ENCODE data around the gene SLC39A6.
"Not testable (repeated sequence)": the region's sequence is repeated elsewhere in the genome, so short reads cannot be mapped to it uniquely, and the experiment has no call there.

SLC39A6 gene

DNA sequence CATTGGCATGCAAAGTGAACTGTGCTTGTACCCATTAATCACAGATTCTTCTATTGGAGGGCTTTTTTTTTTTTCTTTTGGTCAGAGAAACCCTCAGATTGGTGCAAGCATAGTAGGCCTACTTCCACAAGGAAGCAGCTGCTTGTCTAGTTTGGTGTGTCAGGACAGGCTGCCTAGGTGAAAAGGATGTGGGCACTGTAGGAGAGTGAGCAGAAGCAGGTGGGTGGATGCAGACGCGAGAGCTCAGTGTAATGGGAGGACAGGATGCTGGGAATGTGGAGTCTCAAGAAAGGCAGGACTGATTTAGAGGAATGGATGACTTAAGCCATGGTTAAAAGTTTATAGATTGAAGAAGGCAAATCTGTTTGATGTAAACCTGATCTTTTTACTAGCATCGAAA lies 3.6 kb upstream of the SLC39A6 start:
- DNase-seq: no peak

DNA sequence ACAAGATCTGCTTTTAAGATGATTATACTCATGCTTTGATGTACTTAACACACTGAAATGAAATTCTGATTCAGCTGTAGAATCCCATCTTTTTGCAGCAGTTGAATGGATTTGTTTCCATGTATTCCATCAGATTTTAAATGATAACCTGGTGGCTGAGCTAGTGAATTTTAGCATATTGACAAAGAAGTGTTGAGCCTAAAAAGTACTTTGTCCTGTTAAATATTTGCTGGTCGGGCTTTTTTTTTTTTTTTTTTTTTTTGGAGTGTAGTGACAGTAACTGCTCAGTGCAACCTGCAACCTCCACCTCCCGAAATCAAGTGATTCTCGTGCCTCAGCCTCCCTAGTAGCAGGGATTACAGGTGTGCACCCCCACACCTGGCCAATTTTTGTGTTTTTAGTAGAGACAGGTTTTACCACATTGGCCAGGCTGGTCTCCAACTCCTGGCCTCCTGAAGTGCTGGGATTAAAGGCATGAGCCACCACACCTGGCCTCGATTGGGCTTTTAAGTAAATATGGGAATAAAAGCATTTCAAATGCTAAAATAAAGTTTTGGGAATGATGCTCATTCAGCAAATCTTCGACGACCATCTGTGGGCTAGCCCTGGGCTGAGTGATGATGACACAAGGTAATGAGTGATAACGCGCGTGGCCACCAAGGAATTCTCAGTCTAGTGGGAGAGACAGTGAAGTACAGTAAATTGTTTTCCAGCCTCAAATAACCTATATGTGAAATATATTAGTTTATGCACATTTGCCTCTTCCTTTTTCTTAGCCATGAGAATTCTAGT lies 2.7 kb upstream of the SLC39A6 start:
- no peak for DNase-seq

DNA sequence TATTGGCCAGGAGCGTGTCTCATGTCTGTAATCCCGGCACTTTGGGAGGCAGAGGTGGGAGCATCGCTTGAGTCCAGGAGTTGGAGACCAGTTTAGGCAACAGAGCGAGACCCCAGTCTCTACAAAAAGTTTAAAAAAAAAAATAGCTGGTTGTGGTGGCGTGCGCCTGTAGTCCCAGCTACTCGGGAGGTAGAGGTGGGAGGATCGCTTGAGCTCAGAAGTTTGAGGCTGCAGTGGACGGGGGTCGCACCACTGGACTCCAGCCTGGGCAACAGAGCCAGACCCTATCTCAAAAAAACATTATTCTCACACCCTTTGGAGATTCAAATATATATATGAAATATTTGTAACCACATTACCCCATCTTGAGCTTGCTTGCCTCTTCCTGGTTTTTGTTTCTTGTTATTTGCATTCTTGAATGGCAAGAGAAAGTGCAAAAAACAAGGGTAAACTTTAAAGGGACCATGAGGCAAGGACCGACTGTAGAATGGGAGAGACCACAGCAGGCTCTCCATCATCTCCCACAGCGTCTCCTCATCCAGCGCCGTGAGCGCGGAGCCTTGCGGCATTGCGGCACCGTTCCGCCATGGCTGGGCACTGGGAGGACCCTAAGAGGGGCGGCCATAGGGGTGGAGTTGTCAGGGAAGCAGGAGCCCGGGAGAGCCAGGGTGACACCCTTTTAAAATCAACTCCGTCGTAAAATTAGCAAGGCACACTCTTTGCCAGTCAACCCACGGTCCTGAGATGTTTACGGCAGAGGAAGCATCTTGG lies 1.9 kb upstream of the SLC39A6 start:
- no peak for DNase-seq

DNA sequence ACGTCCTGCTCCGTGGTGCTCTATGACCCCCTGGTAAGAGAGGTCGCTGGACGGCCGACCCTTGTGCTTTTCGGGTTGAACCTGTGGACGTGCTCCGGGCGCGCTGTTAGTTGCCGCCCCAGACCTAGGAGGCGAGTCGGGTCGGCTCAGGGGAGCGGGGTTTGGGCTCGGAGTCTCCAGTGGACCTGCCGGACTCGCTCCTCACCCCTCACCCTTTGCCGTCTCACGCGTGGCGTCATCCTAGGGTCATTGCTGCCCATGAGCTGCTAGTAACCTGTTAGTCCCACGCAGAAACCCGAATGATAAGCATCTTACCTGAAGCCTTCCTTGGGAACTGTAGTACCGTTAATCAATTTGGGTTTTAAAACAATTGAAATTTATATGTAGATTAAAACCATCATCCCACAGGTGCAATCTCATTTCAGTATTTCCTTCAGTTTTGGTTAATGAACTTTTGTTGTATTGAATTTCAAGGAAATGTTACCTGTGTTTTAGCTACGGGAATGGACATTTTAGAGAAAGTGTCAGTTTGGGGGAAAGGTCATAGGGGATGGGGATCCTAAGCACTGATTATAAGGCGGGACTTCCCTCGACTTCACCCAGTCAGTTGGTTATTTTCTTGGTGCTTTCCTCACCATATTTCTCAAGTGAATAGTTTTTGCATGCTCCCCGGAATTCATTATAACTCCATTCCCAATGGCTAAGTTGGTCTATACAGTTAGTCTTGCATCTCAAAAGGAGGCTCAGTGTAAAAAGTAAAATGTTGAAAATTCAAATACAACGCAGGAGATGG lies 1.1 kb upstream of the SLC39A6 start:
- peak in 1 of 2 experiments; percentile 55 for DNase-seq

DNA sequence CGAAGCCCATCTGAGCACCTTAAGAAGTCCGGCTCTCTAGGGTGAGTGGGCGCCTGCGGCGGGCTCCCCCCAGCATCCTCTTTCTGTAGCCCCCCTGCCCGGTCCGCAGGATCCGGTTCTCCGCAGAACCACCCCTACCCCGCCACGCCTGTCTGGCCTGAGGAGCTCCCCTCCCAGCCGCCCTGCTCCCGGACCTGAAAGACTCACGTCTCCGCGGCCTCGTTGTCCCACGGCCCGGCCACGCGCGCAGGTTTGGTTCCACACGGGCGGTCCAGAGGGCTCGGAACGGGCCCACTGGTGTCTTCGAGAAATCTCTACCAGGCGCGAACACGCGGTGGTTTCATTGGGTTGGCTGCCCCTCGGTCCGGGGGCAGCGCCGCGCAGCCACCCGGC lies 237 bp downstream of the SLC39A6 start:
- no peak for DNase-seq

GRCh38 chr18:36128530-36128870 lies 640 bp downstream of the SLC39A6 start:
- no peak for DNase-seq

DNA sequence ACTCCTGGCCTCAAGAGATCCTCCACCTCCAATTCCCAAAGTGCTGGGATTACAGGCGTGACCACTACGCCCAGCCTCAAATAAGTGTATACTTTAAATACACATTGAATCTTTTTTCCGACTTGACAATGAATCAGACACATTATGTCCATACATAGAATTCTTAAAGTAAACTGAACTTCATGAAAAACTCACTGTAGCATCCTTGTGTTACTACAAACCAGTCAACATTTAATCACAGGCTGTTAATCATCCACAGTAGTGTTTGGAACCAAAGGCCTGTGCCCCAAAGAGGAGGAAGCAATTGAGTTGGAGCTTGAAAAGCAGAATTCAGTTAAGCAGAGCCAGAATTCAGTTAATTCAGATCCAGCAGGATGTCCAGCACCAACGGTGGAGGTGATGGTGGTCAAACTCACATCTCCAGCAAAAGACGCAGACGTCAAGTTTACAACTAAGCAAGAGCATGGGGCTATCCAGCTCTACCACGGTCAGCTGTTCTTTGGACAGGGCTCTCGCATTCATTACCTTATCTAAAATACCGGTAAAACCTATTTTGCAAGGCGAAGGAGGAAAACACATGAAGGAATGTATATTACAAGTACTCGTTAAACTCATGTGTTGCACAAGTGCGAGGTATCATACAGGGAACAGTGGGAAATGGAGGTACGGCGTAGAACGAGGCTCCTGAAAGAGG lies 1.2 kb downstream of the SLC39A6 start:
- no peak for DNase-seq

GRCh38 chr18:36126668-36127067 lies 2.5 kb downstream of the SLC39A6 start:
- no peak for DNase-seq

- no peak for DNase-seq
These were observed 4.3 kb downstream of the SLC39A6 start for GRCh38 chr18:36124841-36125240.

DNA sequence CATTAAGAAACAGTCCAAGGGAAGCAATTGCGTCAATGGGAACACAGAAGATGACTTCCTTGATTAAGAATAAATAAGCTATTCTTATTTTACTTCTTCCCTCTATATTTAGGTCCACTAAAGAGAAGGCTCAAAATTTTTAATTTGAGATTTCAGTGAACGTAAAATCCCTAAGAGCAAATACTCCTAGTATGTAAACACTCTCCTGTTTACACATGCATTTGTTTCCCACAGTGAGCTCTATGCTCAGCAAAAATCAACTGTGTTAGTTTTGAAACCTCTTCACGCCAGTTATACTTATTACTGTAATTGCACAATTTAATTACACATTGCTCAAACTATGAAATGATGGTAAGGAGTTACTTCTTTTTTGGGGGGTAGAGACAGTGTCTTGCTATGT lies 8.8 kb downstream of the SLC39A6 start:
- DNase-seq: no peak

DNA sequence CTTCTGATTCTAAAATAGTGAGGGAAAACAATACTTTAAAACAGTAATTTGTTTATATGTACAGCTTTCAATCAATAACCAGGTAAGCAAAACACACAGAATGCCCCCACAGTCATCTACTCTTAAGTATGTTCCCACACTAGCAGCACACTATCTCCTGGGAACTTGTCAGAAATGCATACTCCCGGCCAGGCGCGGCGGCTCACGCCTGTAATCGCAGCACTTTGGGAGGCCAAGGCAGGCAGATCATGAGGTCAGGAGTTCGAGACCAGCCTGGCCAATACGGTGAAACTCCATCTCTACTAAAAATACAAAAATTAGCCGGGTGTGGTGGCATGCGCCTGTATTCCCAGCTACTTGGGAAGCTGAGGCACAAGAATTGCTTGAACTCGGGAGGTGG lies 12.4 kb downstream of the SLC39A6 start:
- not testable (repeated sequence) for DNase-seq

- DNase-seq: no peak
These were observed 14.4 kb downstream of the SLC39A6 start for GRCh38 chr18:36114738-36115137.

GRCh38 chr18:36114251-36114650 lies 14.9 kb downstream of the SLC39A6 start:
- DNase-seq: no peak

DNA sequence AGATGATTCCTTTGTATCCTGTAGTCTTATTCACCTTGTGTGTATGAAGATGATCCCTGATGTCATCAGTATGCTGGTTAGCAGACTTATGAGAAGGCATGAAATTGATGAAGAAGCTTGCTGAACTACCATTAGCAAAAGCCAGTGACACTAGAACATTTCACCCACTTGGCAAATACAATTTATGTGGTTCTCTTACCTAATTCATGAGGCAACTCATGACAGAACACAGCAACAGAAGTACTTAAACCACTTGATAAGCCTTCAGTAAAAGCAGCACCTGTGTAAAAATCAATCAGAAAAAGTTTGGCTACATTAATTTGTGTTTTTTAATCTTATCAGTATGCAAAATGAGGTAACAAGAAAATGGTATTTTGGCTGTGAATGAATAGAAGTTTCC lies 16.8 kb downstream of the SLC39A6 start:
- no peak for DNase-seq

DNA sequence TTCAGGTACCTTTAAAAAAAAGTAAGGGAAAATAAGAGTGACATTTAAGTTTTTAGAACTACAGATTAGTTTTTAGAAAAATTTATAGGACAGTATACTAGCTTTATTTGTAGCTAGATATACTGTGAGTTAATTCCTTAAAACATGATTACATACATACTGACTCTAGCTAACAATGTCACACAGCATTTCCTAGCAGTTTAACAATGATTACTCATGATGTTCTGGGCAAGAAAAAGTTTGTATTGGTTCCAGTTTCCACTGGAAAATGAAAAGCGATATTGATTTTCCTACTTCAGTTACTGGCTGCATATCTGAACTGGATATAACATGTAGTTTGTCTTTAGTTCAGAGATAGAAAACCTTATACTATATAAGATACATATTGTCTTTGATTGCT lies 19.4 kb downstream of the SLC39A6 start:
- DNase-seq: no peak

- DNase-seq: no peak
These were observed 20.5 kb downstream of the SLC39A6 start for GRCh38 chr18:36108601-36109000.

DNA sequence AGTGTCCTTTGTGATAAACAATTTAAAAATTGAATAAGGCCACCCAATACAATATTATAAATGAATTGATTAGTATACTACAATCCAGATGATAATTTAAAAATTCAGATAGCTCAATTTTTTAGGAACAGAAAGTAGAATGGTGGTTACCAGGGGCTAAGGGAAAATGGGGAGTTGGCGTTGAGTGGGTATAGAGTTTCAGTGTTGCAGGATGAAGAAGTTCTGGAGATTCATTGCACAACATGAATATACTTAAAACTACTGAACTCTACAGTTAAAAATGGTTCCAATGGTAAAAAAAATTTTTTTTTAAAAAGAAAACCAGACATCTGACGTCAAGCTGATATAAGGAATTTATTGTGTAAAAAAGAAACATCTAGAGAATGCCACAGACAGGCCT lies 20.9 kb downstream of the SLC39A6 start:
- DNase-seq: no peak

- DNase-seq: no peak
These were observed 21.7 kb downstream of the SLC39A6 start for GRCh38 chr18:36107477-36107876.

GRCh38 chr18:36104749-36105148 lies 24.4 kb downstream of the SLC39A6 start:
- DNase-seq: no peak

GRCh38 chr18:36101943-36102342 lies 27.2 kb downstream of the SLC39A6 start:
- no peak for DNase-seq

- DNase-seq: no peak
These were observed 29.8 kb downstream of the SLC39A6 start for GRCh38 chr18:36099311-36099710.

DNA sequence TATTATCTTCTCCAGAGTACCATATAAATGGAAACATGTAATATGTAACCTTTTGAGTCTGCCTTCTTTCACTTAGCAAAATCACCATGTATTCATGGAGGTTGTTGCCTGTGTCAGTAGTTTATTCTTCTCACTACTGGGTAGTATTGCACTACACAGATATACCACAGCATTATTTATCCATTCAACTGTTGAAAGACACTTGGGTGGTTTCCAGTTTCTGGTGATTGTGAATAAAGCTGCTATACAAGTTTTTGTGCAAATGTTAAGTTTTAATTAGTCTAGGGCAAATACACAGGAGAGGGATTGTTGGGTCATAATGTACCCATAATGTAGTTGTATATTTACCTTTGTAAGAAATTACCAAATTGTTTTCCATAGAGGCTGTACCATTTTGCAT lies 32.2 kb downstream of the SLC39A6 start:
- DNase-seq: no peak

DNA sequence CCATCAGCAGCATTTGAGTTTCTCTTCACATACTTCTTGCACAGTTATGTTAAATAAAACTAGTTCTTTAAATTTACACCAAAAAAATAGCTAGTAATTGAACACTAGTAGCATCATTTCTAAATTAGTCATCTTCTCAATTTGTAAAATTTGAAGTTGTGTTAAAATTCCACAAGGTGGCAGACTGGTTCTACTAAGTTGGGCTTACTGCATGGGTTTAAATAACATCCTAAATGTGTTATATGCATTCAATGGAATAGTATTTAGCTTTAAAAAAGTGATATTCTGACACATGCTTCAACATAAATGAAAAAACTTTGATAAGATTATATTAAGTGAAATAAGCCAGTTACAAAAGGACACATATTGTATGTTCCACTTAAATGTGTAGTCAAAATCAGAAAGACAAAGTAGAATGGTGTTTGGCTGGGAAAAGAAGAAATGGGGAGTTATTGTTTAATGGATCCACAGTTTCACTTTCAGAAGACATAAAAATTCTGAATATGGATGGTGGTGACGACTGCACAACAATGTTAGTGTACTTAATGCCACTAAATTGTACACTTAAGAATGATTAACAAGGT lies 33.1 kb downstream of the SLC39A6 start:
- DNase-seq: peak; percentile 16 to 57
